ENCODE measurements around the gene CACNB4.

Gene CACNB4

GRCh38 chr2:152028182-152028862 lies 70.5 kb downstream of the CACNB4 start:
- TF ChIP-seq GATA3 (IDR thresholded peaks at IDR 0.05; ENCODE audit: low read depth, low read length) (no peak), GATA2 (IDR thresholded peaks at IDR 0.05; ENCODE audit: low read depth, low read length) (no peak)

- no peak for TF ChIP-seq GATA2 (IDR thresholded peaks at IDR 0.05; ENCODE audit: low read depth, low read length)
- no peak for TF ChIP-seq GATA3 (IDR thresholded peaks at IDR 0.05; ENCODE audit: low read depth, low read length)
Observed at GRCh38 chr2:152025678-152026287, 73.1 kb downstream of the CACNB4 start.

- TF ChIP-seq GATA3 (IDR thresholded peaks at IDR 0.05; ENCODE audit: low read depth, low read length) (no peak), GATA2 (IDR thresholded peaks at IDR 0.05; ENCODE audit: low read depth, low read length) (no peak)
Observed at GRCh38 chr2:152024477-152024876, 74.4 kb downstream of the CACNB4 start.

GRCh38 chr2:152022090-152022489 lies 76.8 kb downstream of the CACNB4 start:
- TF ChIP-seq GATA3 (IDR thresholded peaks at IDR 0.05; ENCODE audit: low read depth, low read length), result no peak
- TF ChIP-seq GATA2 (IDR thresholded peaks at IDR 0.05; ENCODE audit: low read depth, low read length), result no peak

GRCh38 chr2:152019732-152020131 lies 79.1 kb downstream of the CACNB4 start:
- TF ChIP-seq GATA3 (IDR thresholded peaks at IDR 0.05; ENCODE audit: low read depth, low read length) (no peak), GATA2 (IDR thresholded peaks at IDR 0.05; ENCODE audit: low read depth, low read length) (no peak)

GRCh38 chr2:152016181-152017120 lies 82.4 kb downstream of the CACNB4 start:
- TF ChIP-seq GATA2 (IDR thresholded peaks at IDR 0.05; ENCODE audit: low read depth, low read length) (no peak), GATA3 (IDR thresholded peaks at IDR 0.05; ENCODE audit: low read depth, low read length) (no peak)

- TF ChIP-seq GATA3 (IDR thresholded peaks at IDR 0.05; ENCODE audit: low read depth, low read length) (no peak), GATA2 (IDR thresholded peaks at IDR 0.05; ENCODE audit: low read depth, low read length) (no peak)
Observed at GRCh38 chr2:152015552-152015951, 83.3 kb downstream of the CACNB4 start.

GRCh38 chr2:152012697-152013096 lies 86.1 kb downstream of the CACNB4 start:
- TF ChIP-seq GATA3 (IDR thresholded peaks at IDR 0.05; ENCODE audit: low read depth, low read length) (no peak), GATA2 (IDR thresholded peaks at IDR 0.05; ENCODE audit: low read depth, low read length) (no peak)

- TF ChIP-seq GATA2 (IDR thresholded peaks at IDR 0.05; ENCODE audit: low read depth, low read length), result no peak
- no peak for TF ChIP-seq GATA3 (IDR thresholded peaks at IDR 0.05; ENCODE audit: low read depth, low read length)
Observed at GRCh38 chr2:152011724-152012123, 87.1 kb downstream of the CACNB4 start.

- TF ChIP-seq GATA3 (IDR thresholded peaks at IDR 0.05; ENCODE audit: low read depth, low read length) (no peak), GATA2 (IDR thresholded peaks at IDR 0.05; ENCODE audit: low read depth, low read length) (no peak)
Observed at GRCh38 chr2:152005607-152006006, 93.2 kb downstream of the CACNB4 start.

- TF ChIP-seq GATA2 (IDR thresholded peaks at IDR 0.05; ENCODE audit: low read depth, low read length) (no peak), GATA3 (IDR thresholded peaks at IDR 0.05; ENCODE audit: low read depth, low read length) (no peak)
Observed at GRCh38 chr2:151999053-151999452, 99.8 kb downstream of the CACNB4 start.

- TF ChIP-seq GATA2 (IDR thresholded peaks at IDR 0.05; ENCODE audit: low read depth, low read length), result no peak
- TF ChIP-seq GATA3 (IDR thresholded peaks at IDR 0.05; ENCODE audit: low read depth, low read length), result no peak
Observed at GRCh38 chr2:151996243-151997003, 102.4 kb downstream of the CACNB4 start.

- TF ChIP-seq GATA2 (IDR thresholded peaks at IDR 0.05; ENCODE audit: low read depth, low read length) (no peak), GATA3 (IDR thresholded peaks at IDR 0.05; ENCODE audit: low read depth, low read length) (no peak)
Observed at GRCh38 chr2:151995161-151995557, 103.7 kb downstream of the CACNB4 start.

GRCh38 chr2:151991010-151991409 lies 107.8 kb downstream of the CACNB4 start:
- no peak for TF ChIP-seq GATA2 (IDR thresholded peaks at IDR 0.05; ENCODE audit: low read depth, low read length)
- no peak for TF ChIP-seq GATA3 (IDR thresholded peaks at IDR 0.05; ENCODE audit: low read depth, low read length)
